ENCODE measurements around the gene PEX14.

PEX14 gene

GRCh38 chr1:10479296-10479695 lies 4.5 kb downstream of the PEX14 start:
- peaks cover 5% of the 10 kb centered on the region; the same call in 1 of the 2 replicates for H3K36me3 ChIP-seq
- H3K9me3 ChIP-seq (ENCODE audit: severe bottlenecking), result no peaks in the 10 kb centered on the region
- H3K4me3 ChIP-seq (ENCODE audit: low read depth, low read length), result no peak overlapping the region
- no peak overlapping the region for H3K27ac ChIP-seq
- no peak for TF ChIP-seq CTCF (IDR thresholded peaks at IDR 0.05; ENCODE audit: low read depth, low read length)
- DNase-seq, result no peak
- H3K27me3 ChIP-seq (ENCODE audit: insufficient read depth, low read depth, severe bottlenecking), result no peaks in the 10 kb centered on the region

DNA sequence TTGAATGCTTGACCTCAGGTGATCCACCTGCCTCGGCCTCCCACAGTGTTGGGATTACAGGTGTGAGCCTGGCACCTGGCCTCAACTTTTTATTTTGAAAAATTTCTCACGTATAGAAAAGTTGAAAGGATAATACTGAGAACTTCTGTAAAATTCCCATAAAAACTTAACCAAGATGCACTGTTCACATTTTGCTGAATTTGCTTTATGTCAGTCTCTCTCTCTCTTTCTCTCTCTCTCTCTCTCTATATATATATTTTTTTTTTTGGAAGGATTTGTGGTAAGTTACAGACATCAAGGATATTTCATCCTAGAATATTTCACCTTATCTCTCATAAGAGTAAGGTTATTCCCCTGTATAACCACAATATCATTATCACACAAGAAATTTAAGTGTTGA lies 5.9 kb downstream of the PEX14 start:
- no peaks in the 10 kb centered on the region for H3K27me3 ChIP-seq (ENCODE audit: insufficient read depth, low read depth, severe bottlenecking)
- H3K36me3 ChIP-seq, result peaks cover 5% of the 10 kb centered on the region; the same call in 1 of the 2 replicates
- H3K9me3 ChIP-seq (ENCODE audit: severe bottlenecking), result no peaks in the 10 kb centered on the region
- TF ChIP-seq CTCF (IDR thresholded peaks at IDR 0.05; ENCODE audit: low read depth, low read length), result no peak
- no peak overlapping the region for H3K27ac ChIP-seq
- no peak for DNase-seq
- no peak overlapping the region for H3K4me3 ChIP-seq (ENCODE audit: low read depth, low read length)

GRCh38 chr1:10484521-10484920 lies 9.8 kb downstream of the PEX14 start:
- no peak for TF ChIP-seq CTCF (IDR thresholded peaks at IDR 0.05; ENCODE audit: low read depth, low read length)
- H3K4me3 ChIP-seq (ENCODE audit: low read depth, low read length), result no peak overlapping the region
- no peaks in the 10 kb centered on the region for H3K9me3 ChIP-seq (ENCODE audit: severe bottlenecking)
- peaks cover 3% of the 10 kb centered on the region; the same call in 1 of the 2 replicates for H3K36me3 ChIP-seq
- no peak overlapping the region for H3K27ac ChIP-seq
- DNase-seq, result no peak
- no peaks in the 10 kb centered on the region for H3K27me3 ChIP-seq (ENCODE audit: insufficient read depth, low read depth, severe bottlenecking)

- TF ChIP-seq CTCF (IDR thresholded peaks at IDR 0.05; ENCODE audit: low read depth, low read length), result no peak
These were observed 14.7 kb downstream of the PEX14 start for GRCh38 chr1:10489291-10490055.

DNA sequence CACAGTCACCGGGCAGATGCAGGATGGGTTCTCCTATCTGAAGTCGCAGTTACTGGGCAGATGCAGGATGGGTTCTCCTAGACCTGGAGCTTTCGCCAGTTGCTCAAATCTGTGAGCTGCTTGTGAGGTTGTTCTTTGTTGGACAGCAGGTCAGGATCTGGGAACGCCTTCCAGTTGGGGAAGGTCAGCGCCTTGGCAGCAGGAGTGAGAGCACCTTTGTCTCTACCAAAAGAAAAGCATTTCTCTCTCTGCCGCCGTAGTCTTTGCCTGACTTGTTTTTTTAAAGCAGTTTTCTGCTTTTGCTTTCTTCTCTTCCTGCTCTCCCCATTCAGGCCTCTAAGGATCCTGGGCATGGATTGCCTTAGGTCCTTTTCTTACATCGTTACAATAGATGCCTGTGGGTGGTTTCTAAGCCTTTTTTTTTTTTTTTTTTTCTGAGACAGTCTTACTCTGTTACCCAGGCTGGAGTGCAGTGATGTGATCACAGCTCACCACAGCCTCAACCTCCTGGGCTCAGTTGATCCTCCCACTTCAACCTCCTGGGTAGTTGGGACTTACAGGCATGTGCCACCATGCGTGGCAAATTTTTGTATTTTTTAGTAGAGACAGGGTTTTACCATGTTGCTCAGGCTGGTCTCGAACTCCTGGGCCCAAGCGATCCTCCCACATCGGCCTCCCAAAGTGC lies 15.7 kb downstream of the PEX14 start:
- Histone ChIP-seq H3K27ac (no peak overlapping the region), H3K4me3 (ENCODE audit: low read depth, low read length) (no peak overlapping the region), H3K9me3 (ENCODE audit: severe bottlenecking) (no peaks in the 10 kb centered on the region), H3K36me3 (no peaks in the 10 kb centered on the region), H3K27me3 (ENCODE audit: insufficient read depth, low read depth, severe bottlenecking) (no peaks in the 10 kb centered on the region)
- DNase-seq, result no peak
- no peak for TF ChIP-seq CTCF (IDR thresholded peaks at IDR 0.05; ENCODE audit: low read depth, low read length)

More at GRCh38 chr1:10489291-10490055, 14.7 kb downstream of the PEX14 start:
- Histone ChIP-seq H3K27ac (no peak overlapping the region), H3K4me3 (ENCODE audit: low read depth, low read length) (no peak overlapping the region), H3K27me3 (ENCODE audit: insufficient read depth, low read depth, severe bottlenecking) (no peaks in the 10 kb centered on the region), H3K36me3 (no peaks in the 10 kb centered on the region), H3K9me3 (ENCODE audit: severe bottlenecking) (no peaks in the 10 kb centered on the region)
- DNase-seq, result no peak
